Osteocyte (in vitro differentiated cells): Measurements from ENCODE around the gene HEXIM2. TPM values are rescaled to one million over a fixed set of nuclear protein-coding genes. Genes with fewer than 3 reads are reported as not detected.

Source experiments
- DNase-seq: peaks from one replicate; pipeline ENCODE4 v3.0.0; 2021; ENCODE audit warnings: mixed read lengths; ENCODE audit not compliant: unreplicated experiment; ENCODE audit errors: extremely low spot score
- H3K27ac Mint-ChIP-seq: one replicate; pipeline ENCODE4 v1.8.0; 2021; ENCODE audit warnings: mild to moderate bottlenecking, mixed read lengths; ENCODE audit not compliant: unreplicated experiment
- H3K27me3 Mint-ChIP-seq: one replicate; pipeline ENCODE4 v1.8.0; 2021; ENCODE audit warnings: mixed read lengths; ENCODE audit not compliant: unreplicated experiment
- H3K36me3 Mint-ChIP-seq: one replicate; pipeline ENCODE4 v1.8.0; 2021; ENCODE audit warnings: mixed read lengths; ENCODE audit not compliant: unreplicated experiment
- H3K4me1 Mint-ChIP-seq: one replicate; pipeline ENCODE4 v1.8.0; 2021; ENCODE audit warnings: mixed read lengths; ENCODE audit not compliant: unreplicated experiment
- H3K4me3 Mint-ChIP-seq: one replicate; pipeline ENCODE4 v1.8.0; 2021; ENCODE audit warnings: mild to moderate bottlenecking, moderate library complexity, mixed read lengths; ENCODE audit not compliant: unreplicated experiment
- H3K9me3 Mint-ChIP-seq: one replicate; pipeline ENCODE4 v1.8.0; 2021; ENCODE audit warnings: mixed read lengths; ENCODE audit not compliant: unreplicated experiment
- total RNA-seq: library from RNA; stranded (reverse); gene quantifications from 2 replicates; pipeline ENCODE4 v1.2.1, GENCODE V29; 2021
- TF ChIP-seq, protein P1 (sequence below): fragments of 200-600 bp; sonication (generic); IDR thresholded peaks from 2 replicates; pipeline ENCODE4 v1.5.0; 2021; ENCODE audit warnings: antibody characterized with exemption, mild to moderate bottlenecking, moderate library complexity

HEXIM2 gene
- total RNA-seq, 1 donor from 2014 or later = 6.4 TPM

DNA sequence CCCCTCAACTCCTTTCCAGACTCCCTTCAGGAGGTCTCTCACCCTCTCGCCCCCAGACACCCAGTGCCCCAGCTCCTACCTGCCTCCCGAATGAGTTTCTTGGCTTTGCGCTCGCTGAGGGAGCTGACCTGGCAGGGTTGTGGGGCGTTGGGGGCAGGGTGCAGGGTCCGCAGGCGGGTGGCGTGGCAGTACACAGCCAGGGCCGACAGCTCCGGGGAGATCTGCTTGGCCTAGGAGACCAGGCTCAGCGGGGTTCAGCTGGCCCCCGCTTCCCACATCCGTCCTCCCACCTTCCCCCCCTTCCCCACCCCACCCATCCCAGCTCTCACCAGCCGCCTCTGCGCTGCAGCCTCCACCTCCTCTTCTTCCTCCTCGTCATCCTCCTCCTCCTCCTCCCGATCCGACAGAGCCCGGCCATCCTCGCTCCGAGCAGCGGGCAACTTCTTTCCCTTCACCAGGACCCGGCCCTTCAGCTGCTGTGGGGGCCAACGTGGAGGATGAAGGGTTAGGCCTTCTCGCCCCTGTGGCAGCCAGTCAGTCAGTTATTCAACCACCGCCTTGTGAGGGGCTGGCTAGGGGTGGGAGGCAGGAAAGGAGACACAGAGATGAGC lies 46.6 kb upstream of the HEXIM2 start:
- DNase-seq = no peak
- H3K9me3 Mint-ChIP-seq = no peaks in the 10 kb centered on the region
- peaks cover 20% of the 10 kb centered on the region for H3K36me3 Mint-ChIP-seq
- no peak overlapping the region for H3K27ac Mint-ChIP-seq
- TF ChIP-seq, protein P1, sequence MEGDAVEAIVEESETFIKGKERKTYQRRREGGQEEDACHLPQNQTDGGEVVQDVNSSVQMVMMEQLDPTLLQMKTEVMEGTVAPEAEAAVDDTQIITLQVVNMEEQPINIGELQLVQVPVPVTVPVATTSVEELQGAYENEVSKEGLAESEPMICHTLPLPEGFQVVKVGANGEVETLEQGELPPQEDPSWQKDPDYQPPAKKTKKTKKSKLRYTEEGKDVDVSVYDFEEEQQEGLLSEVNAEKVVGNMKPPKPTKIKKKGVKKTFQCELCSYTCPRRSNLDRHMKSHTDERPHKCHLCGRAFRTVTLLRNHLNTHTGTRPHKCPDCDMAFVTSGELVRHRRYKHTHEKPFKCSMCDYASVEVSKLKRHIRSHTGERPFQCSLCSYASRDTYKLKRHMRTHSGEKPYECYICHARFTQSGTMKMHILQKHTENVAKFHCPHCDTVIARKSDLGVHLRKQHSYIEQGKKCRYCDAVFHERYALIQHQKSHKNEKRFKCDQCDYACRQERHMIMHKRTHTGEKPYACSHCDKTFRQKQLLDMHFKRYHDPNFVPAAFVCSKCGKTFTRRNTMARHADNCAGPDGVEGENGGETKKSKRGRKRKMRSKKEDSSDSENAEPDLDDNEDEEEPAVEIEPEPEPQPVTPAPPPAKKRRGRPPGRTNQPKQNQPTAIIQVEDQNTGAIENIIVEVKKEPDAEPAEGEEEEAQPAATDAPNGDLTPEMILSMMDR = no peak
- H3K27me3 Mint-ChIP-seq = no peaks in the 10 kb centered on the region
- peaks cover 22% of the 10 kb centered on the region for H3K4me1 Mint-ChIP-seq
- no peak overlapping the region for H3K4me3 Mint-ChIP-seq

DNA sequence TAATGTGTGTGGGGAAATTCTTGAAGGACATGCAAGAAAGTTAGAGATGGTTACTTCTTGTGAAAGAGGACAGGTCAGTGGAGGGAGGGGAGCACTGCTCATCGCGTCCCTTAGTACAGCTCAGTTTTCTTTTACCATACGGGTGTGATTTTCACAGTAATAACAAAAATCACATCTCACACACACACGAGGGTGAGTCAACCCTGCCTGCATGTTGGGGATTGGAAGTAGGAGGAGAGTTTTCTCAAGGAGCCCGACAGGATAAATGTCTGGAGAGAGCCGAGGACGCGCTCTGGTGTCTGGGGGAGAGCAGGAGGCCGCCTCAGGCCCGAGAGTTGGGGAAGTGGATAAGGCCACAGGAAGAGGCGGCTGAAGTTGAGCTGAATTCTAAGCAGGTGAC lies 45.8 kb upstream of the HEXIM2 start:
- Mint-ChIP-seq H3K4me3 (no peak overlapping the region), H3K36me3 (peaks cover 20% of the 10 kb centered on the region), H3K27me3 (no peaks in the 10 kb centered on the region), H3K9me3 (no peaks in the 10 kb centered on the region), H3K27ac (peak overlapping the region; percentile 63), H3K4me1 (peaks cover 26% of the 10 kb centered on the region)
- DNase-seq = no peak
- TF ChIP-seq, protein P1 = no peak

DNA sequence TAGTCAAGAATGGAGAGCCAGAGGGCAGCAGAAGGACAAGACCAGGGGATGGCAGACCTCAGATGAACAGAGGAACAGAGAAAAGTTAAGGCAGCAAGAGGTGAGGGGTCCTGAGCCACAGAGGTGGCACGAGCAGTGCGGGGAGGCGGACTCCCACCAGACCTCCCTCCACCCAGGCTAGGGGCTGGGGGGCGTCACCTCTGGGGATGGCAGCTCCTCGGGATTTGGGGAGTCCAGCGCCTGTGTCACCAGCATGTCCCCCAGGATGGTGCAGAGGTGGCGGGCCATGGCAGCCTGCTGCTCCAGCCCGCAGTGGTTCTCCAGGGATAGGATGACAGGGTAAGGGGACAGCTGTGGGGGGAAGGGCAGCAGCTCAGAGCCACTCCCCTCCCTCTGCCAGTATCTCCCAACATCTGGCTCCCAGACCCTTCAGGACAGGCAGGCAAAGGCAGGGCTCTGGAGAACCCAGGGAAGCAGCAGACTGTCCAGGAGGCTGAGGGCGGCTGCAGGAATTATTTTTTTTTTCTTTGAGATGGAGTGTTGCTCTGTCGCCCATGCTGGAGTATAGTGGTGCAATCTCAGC lies 45.1 kb upstream of the HEXIM2 start:
- peak overlapping the region; percentile 63 for H3K27ac Mint-ChIP-seq
- no peak for DNase-seq
- H3K4me3 Mint-ChIP-seq = no peak overlapping the region

DNA sequence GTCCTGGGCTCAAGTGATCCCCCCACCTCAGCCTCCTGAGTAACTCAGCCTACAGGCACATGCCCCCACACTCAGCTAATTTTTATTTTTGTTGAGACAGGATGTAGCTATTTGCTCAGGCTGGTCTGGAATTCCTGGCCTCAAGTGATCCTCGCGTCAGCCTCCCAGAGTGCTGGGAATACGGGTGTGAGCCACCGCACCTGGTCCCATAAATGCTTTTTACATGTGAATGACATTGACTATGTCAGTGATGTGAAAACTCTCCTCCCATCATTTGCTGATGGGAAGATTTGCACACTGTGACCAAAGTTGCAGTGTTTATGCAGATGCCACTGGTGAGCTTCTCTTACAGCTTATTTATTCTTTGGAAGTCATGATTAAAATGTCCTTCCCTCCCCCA lies 44.3 kb upstream of the HEXIM2 start:
- DNase-seq = no peak
- Mint-ChIP-seq H3K4me3 (no peak overlapping the region), H3K27me3 (no peaks in the 10 kb centered on the region), H3K9me3 (no peaks in the 10 kb centered on the region), H3K27ac (peak overlapping the region; percentile 41), H3K4me1 (peaks cover 34% of the 10 kb centered on the region), H3K36me3 (peaks cover 20% of the 10 kb centered on the region)
- TF ChIP-seq, protein P1 = no peak

More for the DNA sequence above, 45.1 kb upstream of the HEXIM2 start:
- Mint-ChIP-seq H3K9me3 (no peaks in the 10 kb centered on the region), H3K27me3 (no peaks in the 10 kb centered on the region), H3K36me3 (peaks cover 20% of the 10 kb centered on the region), H3K4me1 (peaks cover 27% of the 10 kb centered on the region)
- TF ChIP-seq, protein P1 = no peak

DNA sequence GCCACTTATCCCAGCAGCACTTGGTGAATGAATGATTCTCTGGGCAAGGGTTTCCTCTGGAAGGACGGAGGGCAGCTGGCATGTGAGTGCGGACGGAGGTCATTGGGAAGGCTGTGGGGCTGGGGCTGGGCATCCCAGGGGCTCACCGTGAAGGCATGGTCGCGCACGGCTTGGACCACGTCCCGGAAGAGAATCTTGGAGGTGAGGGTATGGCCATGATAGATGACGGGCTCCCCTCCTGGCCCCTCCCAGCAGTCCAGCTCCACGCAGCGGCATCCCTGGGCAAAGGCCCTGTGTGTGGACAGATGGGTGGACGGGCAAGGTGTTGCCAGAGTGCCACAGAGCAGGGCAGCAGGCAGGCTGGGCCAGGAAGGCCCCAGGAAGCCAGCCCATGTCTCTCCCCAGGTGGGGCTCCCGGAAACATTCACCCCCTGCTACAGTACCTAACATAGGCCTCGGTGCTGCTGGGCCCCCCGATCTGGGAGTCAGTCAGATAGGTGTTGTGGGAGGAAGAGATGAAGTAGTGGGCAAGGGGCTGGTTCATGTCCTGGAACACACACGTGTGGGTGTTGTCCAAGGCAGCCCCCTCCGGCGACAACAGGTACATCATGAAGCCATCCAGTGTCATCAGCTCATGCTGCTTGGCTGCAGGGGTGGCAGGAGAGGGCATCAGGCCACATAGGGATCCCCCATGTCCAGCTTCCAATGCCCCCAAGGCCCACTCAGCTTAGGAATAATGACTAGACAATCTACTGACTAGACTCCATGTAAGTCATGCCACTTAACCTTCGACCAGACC lies 43.6 kb upstream of the HEXIM2 start:
- H3K9me3 Mint-ChIP-seq = no peaks in the 10 kb centered on the region
- H3K36me3 Mint-ChIP-seq = peaks cover 20% of the 10 kb centered on the region
- H3K27me3 Mint-ChIP-seq = no peaks in the 10 kb centered on the region
- no peak overlapping the region for H3K27ac Mint-ChIP-seq
- TF ChIP-seq, protein P1 = no peak
- DNase-seq = no peak
- no peak overlapping the region for H3K4me3 Mint-ChIP-seq
- peaks cover 41% of the 10 kb centered on the region for H3K4me1 Mint-ChIP-seq
